ENCODE measurements around the gene DIPK1C.

DNA sequence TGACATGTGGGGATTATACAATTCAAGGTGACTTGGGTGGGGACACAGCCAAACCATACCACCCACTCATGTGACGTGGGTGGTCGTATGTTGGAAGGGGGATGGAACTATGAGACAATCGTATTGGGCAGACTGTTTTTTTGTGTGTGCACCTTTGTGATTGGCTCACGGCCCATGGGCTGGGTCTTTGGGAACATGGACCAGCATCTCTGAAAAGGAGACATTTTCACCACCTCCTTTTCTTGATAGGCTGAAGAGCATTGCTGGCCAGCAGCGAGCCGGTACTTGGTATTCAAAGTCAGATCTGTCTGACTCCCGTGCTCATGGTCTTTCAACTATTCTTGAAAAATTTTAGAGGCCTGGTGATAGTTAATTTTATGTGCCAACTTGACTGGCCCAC lies 62.1 kb downstream of the DIPK1C start:
- TF ChIP-seq MAFK (IDR thresholded peaks at IDR 0.05; ENCODE audit: low read length) (no peak), POLR2AphosphoS5 (IDR thresholded peaks at IDR 0.05; ENCODE audit: control insufficient read depth, insufficient read depth, low read depth, low read length) (no peak), RAD21 (CRISPR knock-in tag; conservative IDR thresholded peaks at IDR 0.05 in 1 of 2, IDR thresholded peaks at IDR 0.05 in 1 of 2) (no peak), ZNF282 (CRISPR knock-in tag; IDR thresholded peaks at IDR 0.05) (no peak), RFX5 (IDR thresholded peaks at IDR 0.05; ENCODE audit: low read depth, low read length) (no peak), ARNT (IDR thresholded peaks at IDR 0.05) (no peak), POLR2A (conservative IDR thresholded peaks at IDR 0.05) (no peak), MAFG (tag; conservative IDR thresholded peaks at IDR 0.05) (no peak)
- TF ChIP-seq, protein P1, sequence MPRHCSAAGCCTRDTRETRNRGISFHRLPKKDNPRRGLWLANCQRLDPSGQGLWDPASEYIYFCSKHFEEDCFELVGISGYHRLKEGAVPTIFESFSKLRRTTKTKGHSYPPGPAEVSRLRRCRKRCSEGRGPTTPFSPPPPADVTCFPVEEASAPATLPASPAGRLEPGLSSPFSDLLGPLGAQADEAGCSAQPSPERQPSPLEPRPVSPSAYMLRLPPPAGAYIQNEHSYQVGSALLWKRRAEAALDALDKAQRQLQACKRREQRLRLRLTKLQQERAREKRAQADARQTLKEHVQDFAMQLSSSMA (CRISPR knock-in tag; IDR thresholded peaks at IDR 0.05) = no peak
- TF ChIP-seq, protein P2, sequence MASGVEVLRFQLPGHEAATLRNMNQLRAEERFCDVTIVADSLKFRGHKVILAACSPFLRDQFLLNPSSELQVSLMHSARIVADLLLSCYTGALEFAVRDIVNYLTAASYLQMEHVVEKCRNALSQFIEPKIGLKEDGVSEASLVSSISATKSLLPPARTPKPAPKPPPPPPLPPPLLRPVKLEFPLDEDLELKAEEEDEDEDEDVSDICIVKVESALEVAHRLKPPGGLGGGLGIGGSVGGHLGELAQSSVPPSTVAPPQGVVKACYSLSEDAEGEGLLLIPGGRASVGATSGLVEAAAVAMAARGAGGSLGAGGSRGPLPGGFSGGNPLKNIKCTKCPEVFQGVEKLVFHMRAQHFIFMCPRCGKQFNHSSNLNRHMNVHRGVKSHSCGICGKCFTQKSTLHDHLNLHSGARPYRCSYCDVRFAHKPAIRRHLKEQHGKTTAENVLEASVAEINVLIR (CRISPR knock-in tag; IDR thresholded peaks at IDR 0.05) = no peak
- TF ChIP-seq, protein P3, sequence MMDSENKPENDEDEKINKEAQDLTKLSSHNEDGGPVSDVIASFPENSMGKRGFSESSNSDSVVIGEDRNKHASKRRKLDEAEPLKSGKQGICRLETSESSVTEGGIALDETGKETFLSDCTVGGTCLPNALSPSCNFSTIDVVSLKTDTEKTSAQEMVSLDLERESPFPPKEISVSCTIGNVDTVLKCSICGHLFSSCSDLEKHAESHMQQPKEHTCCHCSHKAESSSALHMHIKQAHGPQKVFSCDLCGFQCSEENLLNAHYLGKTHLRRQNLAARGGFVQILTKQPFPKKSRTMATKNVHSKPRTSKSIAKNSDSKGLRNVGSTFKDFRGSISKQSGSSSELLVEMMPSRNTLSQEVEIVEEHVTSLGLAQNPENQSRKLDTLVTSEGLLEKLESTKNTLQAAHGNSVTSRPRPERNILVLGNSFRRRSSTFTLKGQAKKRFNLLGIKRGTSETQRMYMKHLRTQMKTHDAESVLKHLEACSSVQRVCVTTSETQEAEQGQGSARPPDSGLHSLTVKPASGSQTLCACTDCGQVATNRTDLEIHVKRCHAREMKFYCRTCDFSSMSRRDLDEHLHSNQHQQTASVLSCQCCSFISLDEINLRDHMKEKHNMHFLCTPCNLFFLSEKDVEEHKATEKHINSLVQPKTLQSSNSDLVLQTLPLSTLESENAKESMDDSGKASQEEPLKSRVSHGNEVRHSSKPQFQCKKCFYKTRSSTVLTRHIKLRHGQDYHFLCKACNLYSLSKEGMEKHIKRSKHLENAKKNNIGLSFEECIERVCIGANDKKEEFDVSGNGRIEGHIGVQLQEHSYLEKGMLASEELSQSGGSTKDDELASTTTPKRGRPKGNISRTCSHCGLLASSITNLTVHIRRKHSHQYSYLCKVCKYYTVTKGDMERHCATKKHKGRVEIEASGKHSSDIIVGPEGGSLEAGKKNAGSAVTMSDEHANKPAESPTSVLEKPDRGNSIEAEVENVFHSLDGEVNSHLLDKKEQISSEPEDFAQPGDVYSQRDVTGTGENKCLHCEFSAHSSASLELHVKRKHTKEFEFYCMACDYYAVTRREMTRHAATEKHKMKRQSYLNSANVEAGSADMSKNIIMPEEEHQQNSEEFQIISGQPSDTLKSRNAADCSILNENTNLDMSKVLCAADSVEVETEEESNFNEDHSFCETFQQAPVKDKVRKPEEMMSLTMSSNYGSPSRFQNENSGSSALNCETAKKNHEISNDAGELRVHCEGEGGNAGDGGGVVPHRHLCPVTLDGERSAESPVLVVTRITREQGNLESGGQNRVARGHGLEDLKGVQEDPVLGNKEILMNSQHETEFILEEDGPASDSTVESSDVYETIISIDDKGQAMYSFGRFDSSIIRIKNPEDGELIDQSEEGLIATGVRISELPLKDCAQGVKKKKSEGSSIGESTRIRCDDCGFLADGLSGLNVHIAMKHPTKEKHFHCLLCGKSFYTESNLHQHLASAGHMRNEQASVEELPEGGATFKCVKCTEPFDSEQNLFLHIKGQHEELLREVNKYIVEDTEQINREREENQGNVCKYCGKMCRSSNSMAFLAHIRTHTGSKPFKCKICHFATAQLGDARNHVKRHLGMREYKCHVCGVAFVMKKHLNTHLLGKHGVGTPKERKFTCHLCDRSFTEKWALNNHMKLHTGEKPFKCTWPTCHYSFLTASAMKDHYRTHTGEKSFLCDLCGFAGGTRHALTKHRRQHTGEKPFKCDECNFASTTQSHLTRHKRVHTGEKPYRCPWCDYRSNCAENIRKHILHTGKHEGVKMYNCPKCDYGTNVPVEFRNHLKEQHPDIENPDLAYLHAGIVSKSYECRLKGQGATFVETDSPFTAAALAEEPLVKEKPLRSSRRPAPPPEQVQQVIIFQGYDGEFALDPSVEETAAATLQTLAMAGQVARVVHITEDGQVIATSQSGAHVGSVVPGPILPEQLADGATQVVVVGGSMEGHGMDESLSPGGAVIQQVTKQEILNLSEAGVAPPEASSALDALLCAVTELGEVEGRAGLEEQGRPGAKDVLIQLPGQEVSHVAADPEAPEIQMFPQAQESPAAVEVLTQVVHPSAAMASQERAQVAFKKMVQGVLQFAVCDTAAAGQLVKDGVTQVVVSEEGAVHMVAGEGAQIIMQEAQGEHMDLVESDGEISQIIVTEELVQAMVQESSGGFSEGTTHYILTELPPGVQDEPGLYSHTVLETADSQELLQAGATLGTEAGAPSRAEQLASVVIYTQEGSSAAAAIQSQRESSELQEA (IDR thresholded peaks at IDR 0.05; ENCODE audit: low read depth) = no peak
- TF ChIP-seq, protein P4, sequence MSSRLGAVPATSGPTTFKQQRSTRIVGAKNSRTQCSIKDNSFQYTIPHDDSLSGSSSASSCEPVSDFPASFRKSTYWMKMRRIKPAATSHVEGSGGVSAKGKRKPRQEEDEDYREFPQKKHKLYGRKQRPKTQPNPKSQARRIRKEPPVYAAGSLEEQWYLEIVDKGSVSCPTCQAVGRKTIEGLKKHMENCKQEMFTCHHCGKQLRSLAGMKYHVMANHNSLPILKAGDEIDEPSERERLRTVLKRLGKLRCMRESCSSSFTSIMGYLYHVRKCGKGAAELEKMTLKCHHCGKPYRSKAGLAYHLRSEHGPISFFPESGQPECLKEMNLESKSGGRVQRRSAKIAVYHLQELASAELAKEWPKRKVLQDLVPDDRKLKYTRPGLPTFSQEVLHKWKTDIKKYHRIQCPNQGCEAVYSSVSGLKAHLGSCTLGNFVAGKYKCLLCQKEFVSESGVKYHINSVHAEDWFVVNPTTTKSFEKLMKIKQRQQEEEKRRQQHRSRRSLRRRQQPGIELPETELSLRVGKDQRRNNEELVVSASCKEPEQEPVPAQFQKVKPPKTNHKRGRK (tag; IDR thresholded peaks at IDR 0.05) = no peak
- TF ChIP-seq, protein P5, sequence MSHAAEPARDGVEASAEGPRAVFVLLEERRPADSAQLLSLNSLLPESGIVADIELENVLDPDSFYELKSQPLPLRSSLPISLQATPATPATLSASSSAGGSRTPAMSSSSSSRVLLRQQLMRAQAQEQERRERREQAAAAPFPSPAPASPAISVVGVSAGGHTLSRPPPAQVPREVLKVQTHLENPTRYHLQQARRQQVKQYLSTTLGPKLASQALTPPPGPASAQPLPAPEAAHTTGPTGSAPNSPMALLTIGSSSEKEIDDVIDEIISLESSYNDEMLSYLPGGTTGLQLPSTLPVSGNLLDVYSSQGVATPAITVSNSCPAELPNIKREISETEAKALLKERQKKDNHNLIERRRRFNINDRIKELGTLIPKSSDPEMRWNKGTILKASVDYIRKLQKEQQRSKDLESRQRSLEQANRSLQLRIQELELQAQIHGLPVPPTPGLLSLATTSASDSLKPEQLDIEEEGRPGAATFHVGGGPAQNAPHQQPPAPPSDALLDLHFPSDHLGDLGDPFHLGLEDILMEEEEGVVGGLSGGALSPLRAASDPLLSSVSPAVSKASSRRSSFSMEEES (CRISPR knock-in tag; IDR thresholded peaks at IDR 0.05) = no peak
